Measurements from ENCODE around the gene TMEM240.
A peak's percentile ranks its signal among the peaks of the same experiment; 100 is the strongest.
"Not testable (repeated sequence)": the region's sequence is repeated elsewhere in the genome, so short reads cannot be mapped to it uniquely, and the experiment has no call there.

TMEM240 gene

DNA sequence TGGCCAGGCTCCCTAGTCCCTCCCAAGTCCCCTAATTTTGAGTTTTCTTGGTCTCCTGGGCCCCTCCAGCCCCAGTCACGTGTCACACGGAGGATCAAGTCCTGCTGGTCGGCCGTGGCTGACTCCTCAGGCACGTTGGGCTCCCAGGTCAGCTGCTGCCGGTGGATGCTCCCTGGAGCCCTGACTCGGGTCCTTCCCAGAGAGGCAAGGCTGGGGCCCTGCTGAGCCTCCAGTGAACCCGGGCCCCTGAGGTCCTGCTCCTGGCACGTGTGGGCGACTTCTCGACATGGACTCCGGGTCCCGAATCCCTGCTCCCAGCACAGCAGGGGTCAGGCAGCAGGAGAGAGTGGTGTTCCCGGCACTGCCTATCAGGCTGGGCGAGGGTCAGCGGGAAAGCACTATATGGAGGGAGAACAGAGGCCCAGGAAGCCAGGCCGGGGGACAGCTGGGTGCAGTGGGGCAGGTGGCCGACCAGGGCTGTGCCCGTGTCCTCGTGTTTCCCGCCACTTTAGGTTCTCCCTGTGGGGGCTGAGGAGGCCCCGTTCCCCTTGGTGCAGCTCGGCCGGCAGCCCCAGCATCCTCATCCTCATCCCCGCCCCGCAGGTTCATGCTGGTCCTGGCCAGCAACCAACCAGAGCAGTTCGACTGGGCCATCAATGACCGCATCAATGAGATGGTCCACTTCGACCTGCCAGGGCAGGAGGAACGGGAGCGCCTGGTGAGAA is 13.2 kb downstream of the TMEM240 start:
- no peak overlapping the region for H3K4me3 ChIP-seq (ENCODE audit: low read depth, low read length)

DNA sequence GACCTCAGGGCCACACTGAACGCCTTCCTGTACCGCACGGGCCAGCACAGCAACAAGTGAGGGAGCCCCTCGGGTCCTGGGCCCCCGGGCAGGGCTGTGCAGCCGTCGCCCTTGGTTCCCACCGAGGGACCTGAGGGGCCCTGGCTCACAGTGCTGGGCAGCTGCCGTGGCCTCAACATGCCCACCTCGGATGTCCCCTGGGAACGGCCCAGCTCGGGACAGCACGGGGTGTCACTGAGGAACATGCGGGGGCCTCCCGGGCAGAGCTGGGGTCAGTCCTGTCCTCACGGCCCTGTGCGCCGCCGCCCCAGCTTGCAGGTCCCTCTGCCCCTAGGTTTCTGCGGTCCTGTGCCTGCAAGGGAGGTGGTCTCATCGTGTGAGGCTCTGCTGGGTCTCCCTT is 13.9 kb downstream of the TMEM240 start:
- H3K4me3 ChIP-seq (ENCODE audit: low read depth, low read length), result not testable (repeated sequence)

DNA sequence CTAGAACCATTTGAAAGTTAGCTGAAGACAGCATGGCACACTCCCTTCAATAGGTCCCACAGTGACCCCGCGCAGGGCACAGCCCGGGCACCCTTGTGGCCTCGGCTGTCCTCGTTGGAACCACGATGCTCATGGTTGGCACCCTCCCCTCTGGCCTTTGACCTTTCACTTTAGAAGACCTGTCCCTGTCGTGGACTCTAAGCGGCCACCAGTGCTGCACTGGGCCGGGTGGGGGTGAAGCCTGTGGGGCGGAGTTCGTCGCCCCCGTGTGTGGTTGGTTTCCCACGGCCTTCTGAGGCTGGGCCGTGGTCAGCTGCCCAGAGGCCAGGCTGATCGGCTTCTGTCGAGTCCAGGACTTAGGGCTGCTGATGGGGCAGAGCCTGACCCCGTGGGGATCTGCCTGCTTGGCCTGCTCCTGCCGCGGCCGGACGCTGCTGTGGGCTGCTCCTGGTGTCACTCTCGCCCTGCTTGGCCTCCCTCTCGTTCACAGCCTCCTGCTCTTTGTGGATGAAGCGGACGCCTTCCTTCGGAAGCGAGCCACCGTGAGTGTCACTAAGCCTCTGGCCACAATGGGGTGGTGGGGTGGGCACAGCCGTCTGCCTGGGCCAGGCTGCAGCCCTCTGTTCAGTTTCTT is 15.6 kb downstream of the TMEM240 start:
- not testable (repeated sequence) for H3K4me3 ChIP-seq (ENCODE audit: low read depth, low read length)

DNA sequence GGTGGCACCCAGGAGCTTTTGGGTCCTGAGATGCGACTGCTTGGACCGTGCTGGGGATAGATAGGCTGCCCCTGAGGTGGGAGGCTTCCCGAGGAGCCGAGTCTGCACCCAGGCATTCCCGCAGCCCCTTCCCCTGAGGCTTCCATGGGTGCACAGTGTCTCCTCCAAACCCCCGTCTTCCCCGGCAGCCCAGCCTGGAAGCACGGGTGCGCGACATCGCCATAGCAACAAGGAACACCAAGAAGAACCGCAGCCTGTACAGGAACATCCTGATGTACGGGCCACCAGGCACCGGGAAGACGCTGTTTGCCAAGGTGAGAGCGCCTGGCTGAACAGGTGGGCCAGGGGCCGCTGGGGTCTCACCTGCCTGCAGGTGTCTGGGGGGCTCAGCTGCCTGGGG is 16.8 kb downstream of the TMEM240 start:
- H3K4me3 ChIP-seq (ENCODE audit: low read depth, low read length), result not testable (repeated sequence)

DNA sequence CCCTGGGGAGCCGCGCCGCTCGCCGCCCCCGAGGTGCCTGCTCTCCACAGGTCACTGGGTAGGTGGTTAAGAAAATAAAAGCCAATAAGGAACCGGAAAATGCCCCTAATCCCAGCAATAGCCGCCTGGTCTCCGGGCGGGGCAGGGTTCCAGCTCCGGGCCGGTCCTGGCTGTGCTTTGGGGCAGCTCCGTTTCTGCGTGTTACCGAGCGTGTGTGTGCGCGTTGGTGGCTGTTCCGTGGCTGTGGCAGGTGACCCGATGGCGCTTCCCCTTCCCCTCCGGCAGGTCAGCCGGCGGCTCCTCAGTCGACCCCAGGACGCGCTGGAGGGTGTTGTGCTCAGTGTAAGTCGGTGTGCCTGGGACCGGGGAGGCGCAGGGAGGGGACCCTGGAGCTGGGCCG is 17.2 kb downstream of the TMEM240 start:
- not testable (repeated sequence) for H3K4me3 ChIP-seq (ENCODE audit: low read depth, low read length)

DNA sequence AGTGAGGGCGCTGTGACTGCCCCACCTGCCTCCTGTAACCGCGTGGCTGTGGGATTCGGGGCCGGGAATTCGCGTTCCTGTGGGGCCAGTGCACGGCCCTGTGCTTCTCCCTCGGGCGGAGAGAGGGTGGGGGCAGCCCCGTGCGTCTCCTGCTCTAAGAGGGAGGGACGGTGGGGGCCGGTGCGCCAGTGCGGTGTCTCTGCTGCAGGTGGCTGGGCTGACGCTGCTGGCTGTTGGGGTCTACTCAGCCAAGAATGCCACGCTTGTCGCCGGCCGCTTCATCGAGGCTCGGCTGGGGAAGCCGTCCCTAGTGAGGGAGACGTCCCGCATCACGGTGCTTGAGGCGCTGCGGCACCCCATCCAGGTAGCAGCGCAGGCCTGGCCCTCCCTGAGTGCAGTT is 17.9 kb downstream of the TMEM240 start:
- H3K4me3 ChIP-seq (ENCODE audit: low read depth, low read length), result not testable (repeated sequence)

DNA sequence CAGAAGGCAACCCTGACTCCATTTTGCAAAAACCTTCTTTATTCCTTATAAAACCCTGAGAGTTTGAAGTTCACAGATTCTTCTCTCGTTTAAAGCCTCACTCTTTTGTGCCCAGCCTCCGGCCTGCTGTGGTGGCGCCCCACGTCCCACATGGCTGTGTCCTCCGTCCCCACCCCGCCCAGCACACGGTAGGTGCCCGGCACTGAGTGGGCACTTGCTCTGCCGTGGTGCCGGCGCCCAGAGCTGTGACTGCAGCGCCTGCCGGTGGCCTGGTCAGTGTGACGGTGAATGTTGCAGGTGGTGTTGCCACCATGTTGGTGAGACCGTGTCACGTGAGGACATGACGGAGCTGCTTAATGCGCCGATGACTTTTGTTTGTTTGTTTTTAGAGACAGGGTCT is 19.1 kb downstream of the TMEM240 start:
- H3K4me3 ChIP-seq (ENCODE audit: low read depth, low read length), result no peak overlapping the region

DNA sequence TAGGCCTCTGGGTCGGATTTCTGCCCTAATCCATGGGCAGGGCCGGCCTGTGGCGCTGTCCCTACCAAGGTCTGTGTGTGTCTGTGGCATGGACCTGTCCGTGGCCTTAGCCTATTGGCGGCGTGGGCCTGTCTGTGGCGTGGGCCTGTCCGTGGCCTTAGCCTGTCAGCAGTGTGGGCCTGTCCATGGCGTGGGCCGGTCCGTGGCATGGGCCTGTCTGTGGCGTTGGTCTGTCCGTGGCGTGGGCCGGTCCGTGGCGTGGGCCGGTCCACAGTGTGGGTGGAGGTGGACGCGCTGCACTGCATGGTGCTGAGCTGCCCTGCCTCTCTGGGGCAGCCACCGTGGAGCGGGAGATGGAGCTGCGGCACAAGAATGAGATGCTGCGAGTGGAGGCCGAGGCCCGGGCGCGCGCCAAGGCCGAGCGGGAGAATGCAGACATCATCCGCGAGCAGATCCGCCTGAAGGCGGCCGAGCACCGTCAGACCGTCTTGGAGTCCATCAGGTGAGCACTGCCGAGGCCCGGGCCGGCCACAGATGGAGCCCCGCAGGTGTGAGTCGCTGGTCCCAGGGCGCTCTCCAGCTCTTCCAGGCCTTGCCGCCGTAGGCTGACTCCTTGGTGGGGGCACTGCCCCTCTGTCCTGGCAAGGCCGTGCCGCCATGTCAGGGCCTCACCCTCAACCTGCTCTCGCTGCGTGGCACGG is 20.5 kb downstream of the TMEM240 start:
- not testable (repeated sequence) for H3K4me3 ChIP-seq (ENCODE audit: low read depth, low read length)

DNA sequence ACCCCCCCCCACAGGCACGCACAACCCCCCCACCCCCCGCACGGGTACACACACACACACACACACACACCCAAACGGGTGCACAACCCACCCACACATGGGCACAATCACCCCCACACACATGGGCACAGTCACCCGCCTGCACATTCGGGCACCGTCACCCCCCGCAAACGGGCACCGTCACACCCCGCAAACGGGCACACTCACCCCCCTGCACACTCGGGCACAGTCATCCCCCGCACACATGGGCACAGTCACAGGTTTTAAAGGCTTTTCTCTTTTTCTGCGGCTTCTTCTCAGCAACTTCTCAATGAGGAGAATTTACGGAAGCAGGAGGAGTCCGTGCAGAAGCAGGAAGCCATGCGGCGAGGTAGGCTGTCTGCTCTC is 21.8 kb downstream of the TMEM240 start:
- not testable (repeated sequence) for H3K4me3 ChIP-seq (ENCODE audit: low read depth, low read length)

DNA sequence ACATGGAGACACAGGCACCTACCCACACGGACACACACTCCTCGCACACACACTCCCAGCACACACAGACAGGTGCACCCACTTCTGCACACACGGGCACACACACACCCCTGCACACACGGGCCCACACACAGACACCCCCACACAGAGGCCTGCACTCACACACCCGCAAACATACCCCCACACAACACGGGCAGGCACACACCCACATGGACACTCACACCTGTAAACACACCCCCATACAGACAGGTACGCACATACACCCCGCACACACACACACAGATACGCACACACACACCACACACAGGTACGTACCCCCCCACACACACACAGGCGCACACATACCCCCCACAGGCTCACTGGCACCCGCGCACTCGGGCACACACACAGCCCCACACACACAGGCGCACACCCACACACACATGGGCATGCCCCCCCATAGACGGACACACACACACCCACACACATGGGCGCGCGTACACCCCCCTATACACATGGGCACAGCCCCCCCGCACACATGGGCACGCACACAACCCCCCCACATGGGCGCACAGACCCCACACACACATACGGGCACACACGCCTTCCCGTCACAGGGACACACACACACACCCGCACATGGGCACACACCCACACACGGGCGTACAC is 22.3 kb downstream of the TMEM240 start:
- H3K4me3 ChIP-seq (ENCODE audit: low read depth, low read length), result no peak overlapping the region

DNA sequence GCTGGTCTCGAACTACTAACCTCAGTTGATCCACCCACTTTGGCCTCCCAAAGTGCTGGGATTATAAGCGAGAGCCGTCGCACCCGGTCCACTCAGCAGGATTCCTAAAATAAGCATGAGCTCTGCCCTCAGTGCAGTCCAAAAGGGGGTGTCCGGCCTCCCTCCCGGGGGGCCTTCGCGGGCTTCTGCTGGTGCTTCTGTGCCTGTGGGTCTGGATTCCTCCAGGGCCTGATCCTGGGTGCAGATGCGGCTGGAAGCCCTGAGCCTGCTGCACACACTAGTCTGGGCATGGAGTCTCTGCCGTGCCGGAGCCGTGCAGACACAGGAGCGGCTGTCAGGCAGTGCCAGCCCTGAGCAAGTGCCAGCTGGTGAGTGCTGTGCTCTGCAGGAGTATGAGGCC is 23.5 kb downstream of the TMEM240 start:
- not testable (repeated sequence) for H3K4me3 ChIP-seq (ENCODE audit: low read depth, low read length)

DNA sequence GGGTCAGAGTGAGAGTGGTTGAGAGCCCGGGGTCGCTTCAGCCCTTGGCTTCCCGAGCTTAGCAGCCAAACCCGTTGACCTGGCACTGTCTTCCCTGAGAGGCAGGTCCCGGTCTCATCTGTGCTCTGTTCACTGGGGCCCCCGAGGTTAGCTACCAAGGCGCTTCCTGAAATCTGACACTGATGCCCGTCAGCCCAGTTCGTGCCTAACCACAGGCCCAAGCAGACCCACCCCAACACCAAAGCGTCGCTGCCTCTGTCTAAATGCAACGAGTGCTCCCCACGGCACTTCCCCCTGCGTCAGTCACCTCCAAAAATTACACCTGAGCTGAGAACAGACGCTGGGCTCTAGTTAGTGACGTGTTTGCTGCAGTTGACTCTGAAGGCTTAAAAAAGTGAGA is 26.0 kb downstream of the TMEM240 start:
- not testable (repeated sequence) for H3K4me3 ChIP-seq (ENCODE audit: low read depth, low read length)

DNA sequence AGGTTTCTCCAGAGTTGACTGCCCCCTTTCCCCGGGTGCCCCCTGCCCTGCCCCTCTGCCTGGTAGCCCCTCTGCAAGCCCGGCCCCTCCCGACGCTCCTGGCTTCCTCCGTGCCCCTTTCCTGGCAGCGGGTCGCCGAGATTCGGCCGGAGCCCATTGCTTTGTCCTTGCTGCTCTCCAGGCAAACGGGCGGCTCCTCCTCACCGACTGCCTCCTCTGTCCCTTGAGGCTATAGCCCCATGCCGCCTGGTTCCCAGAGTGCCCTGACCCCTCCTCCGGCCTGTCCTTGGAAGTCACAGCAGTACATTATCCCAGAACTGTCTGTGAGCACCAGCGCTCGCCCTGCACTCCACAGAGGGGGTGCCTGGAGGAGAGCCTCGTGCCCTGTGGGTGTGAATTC is 26.7 kb downstream of the TMEM240 start:
- not testable (repeated sequence) for H3K4me3 ChIP-seq (ENCODE audit: low read depth, low read length)

DNA sequence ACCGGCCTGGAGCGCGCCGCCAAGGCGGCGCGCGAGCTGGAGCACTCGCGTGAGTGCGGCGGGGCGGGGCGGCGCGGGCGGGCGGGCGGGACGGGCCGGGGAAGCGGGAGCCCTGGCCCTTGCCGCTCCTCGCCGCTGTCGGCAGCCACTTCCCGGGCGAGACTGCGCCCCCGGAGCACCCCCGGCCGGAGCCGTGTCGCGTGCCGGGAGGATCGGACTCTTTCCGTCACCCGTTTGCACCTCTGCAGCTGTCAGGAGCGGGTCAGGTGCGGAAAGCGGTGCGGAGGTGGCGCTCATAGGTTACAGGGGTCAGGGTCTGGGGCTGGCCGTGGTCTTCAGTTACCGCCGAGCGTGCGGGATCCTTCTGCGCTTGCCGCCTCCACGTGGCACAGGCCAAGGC is 28.0 kb downstream of the TMEM240 start:
- peak overlapping the region; percentile 51 for H3K4me3 ChIP-seq (ENCODE audit: low read depth, low read length)

DNA sequence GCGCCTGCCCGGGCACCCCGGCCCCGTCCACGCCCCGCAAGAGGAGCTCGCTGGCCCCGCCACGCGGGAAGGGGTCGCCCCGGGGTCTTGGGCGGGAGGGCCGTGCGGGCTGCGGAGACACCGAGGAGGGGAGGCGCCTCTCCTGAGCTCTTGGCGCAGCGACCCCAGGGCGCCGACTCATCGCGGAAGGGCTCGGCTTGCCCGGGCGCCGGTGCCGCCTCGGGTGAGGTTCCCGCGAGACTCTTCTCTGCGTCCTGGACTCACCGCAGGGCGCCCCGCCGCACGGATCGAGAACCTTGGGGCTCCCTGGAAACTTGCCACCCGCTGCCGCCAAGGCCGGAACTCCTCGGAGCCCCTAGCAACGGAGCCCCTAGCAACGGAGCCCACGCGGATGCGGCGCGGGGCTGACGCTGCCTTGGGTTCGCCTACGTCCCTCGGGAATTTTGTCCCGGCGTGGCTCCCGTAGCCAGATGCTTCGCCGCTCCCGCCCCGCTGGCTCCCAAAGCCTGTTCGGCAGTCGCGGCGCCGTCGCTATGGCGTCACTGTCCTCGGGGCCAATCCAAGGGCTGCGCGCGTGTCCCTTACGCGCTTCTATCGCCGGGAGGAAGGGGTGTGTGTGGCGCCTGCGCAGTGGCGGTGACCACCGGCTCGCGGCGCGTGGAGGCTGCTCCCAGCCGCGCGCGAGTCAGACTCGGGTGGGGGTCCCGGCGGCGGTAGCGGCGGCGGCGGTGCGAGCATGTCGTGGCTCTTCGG is 28.7 kb downstream of the TMEM240 start, which contains the start of gene ATAD3A:
Gene ATAD3A (plus strand): TSS at position 630 of the 753 bp plus-strand sequence. CDS start 107 bp downstream, at position 737.
- peak within 1 kb of the TSS; percentile 71 for H3K4me3 ChIP-seq (ENCODE audit: low read depth, low read length)

DNA sequence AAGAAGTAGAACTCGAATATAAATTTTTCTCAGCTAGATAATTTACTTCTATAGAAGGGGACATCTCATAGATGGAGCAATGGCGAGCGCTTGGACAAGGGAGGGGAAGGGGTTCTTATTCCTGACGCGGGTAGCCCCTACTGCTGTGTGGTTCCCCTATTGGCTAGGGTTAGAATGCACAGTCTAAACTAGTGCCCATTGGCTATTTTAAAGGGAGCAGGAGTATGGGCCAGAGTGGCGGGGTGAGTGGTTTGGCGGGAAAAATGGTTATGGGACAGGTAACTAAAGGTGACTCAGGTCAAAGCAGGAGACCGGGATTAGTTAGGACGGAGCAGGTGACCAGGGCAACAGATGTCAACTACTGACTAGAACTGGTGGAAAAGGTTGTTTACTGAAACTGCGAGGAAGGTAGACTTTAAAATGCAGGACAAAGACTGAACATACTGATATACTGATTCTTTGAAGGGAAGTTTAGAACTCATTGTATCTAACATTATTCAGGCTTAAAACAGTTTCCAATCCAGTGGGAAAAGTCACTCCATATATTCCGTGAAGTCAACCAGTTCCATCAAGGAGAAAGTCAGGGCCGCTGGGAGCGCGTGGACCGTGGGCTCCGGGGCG is 29.4 kb downstream of the TMEM240 start:
- peak overlapping the region; percentile 71 for H3K4me3 ChIP-seq (ENCODE audit: low read depth, low read length)

DNA sequence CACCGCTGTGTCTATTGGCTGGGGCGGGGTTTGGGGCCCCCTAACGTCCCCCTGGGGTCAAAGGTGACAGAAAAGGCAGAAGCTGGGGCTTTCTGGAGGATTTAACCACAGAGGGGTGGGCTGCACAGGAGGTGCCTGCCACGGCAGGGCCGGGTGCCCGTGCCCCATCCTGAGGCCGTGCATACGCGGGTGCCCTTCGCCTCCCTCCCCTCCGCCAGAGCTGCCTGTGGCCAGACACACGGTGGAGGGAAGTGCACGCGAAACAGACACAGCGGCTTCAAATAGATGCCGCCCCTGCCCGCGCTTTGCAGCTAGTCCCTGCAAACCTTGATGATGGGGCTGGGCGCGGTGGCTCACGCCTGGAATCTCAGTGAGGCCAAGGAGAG is 31.0 kb downstream of the TMEM240 start:
- not testable (repeated sequence) for H3K4me3 ChIP-seq (ENCODE audit: low read depth, low read length)

DNA sequence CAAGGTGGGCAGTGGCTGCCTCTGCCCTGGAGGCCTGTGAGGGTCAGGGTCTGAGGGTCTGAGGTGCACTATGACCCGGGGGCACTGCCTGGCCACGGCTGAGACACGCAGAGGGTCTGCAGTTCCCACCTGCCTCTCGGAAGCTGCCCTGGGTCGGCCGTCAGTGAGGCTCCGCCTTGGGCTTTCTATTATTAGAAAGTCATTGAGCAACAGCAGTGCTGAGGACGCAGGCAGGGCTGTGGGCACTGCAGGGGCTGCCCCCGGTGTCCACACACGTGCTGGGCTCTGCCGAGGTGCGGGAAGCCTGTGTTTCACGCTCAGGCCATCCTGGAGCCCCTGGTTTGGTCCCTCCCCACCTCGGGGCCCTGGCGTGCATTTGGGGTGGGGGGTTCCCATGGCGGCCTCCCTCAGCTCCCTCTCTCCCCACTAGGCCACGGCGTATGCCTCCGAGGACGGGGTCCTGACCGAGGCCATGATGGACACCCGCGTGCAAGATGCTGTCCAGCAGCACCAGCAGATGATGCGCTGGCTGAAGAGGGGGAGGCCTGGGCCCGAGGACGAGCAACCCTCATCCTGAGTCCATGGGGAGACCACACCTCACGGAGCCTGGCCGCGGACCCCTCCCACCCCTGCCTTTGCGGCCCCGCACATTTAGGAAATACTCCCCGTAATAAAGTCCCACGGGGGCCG is 31.5 kb downstream of the TMEM240 start:
- H3K4me3 ChIP-seq (ENCODE audit: low read depth, low read length), result not testable (repeated sequence)

DNA sequence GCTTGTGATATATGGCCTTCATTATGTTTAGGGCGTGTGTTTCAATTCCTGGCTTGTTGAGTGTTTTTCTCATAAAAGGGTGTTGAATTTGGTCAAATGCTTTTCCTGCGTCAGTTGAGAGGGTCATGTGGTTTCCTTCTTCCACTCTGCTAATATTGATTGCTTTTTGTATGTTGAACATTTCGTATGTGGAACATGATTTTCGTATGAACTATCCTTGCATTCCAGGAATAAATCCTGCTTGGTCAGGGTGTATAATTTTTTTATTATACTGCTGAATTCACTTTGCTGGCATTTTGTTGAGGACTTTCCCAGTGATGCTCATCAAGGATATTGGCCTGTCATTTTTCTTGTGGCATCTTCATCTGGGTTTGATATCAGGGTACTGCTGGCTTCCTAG is 33.1 kb downstream of the TMEM240 start:
- no peak overlapping the region for H3K4me3 ChIP-seq (ENCODE audit: low read depth, low read length)

DNA sequence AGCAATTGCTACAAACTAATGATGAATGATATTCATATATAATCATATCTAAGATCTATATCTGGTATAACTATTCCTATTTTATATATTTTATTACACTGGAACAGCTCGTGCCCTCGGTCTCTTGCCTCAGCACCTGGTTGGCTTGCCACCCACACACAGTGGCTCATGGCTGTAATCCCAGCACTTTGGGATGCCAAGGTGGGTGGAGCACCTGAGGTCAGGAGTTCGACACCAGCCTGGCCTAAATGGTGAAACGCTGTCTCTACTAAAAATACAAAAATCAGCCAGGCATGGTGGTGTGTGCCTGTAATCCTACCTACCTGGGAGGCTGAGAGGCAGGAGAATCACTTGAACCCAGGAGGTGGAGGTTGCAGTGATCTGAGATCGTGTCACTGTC is 34.6 kb downstream of the TMEM240 start:
- H3K4me3 ChIP-seq (ENCODE audit: low read depth, low read length), result not testable (repeated sequence)
